Measurements from ENCODE around the gene KIAA1586. TPM values are rescaled to one million over a fixed set of nuclear protein-coding genes. Genes with fewer than 3 reads are reported as not detected.

KIAA1586 gene
- polyA plus RNA-seq, 1 donor (not counting 4 experiments of a cell fraction or from before 2014, with no cell fraction given): 8.2 TPM

- FAIRE-seq: no peak
- Histone ChIP-seq H3K4me1 (ENCODE audit: control insufficient read depth, extremely low read depth, insufficient read depth, low read length) (no peaks in the 10 kb centered on the region), H3K27ac (ENCODE audit: control insufficient read depth, insufficient read depth, low read length) (no peak overlapping the region), H3K9ac (ENCODE audit: control insufficient read depth, extremely low read depth, insufficient read depth, low read length) (no peak overlapping the region), H3K36me3 (ENCODE audit: control insufficient read depth in 2 of 2, extremely low read depth in 1 of 2, insufficient read depth in 2 of 2, low read length in 2 of 2) (no peaks in the 10 kb centered on the region), H2AFZ (ENCODE audit: control insufficient read depth, low read length) (no peak overlapping the region), H3K79me2 (ENCODE audit: control insufficient read depth, insufficient read depth, low read length) (no peaks in the 10 kb centered on the region), H4K20me1 (ENCODE audit: control insufficient read depth, extremely low read depth, insufficient read depth, low read length) (no peaks in the 10 kb centered on the region), H3K9me1 (ENCODE audit: control insufficient read depth, extremely low read depth, insufficient read depth, low read length) (no peaks in the 10 kb centered on the region), H3K4me3 (ENCODE audit: control insufficient read depth in 2 of 3, extremely low read depth in 1 of 3, insufficient read depth in 2 of 3, low read depth in 1 of 3, low read length in 3 of 3) (no peak overlapping the region), H3K27me3 (ENCODE audit: control insufficient read depth, extremely low read depth, insufficient read depth, low read length) (no peaks in the 10 kb centered on the region), H3K4me2 (ENCODE audit: control insufficient read depth, extremely low read depth, insufficient read depth, low read depth, low read length) (no peak overlapping the region), H3K9me3 (ENCODE audit: control insufficient read depth, low read depth, low read length) (no peaks in the 10 kb centered on the region)
- no peak for DNase-seq (ENCODE audit: low read depth, low spot score)
- dilution Hi-C loops (cut with MboI; ENCODE audit: extremely low pct_ligation_motif_present, low sequenced_read_pairs): no loop called here
- TF ChIP-seq CTCF (optimal IDR thresholded peaks at IDR 0.05 in 1 of 3, IDR thresholded peaks at IDR 0.05 in 1 of 3, conservative IDR thresholded peaks at IDR 0.05 in 1 of 3; ENCODE audit: extremely low read depth in 1 of 3, insufficient read depth in 2 of 3, low read length in 3 of 3): no peak
Measured at GRCh38 chr6:57075092-57075491, 28.6 kb downstream of the KIAA1586 start.

- H3K4me3 ChIP-seq (ENCODE audit: control insufficient read depth in 2 of 3, extremely low read depth in 1 of 3, insufficient read depth in 2 of 3, low read depth in 1 of 3, low read length in 3 of 3): no peak overlapping the region
- no peaks in the 10 kb centered on the region for H4K20me1 ChIP-seq (ENCODE audit: control insufficient read depth, extremely low read depth, insufficient read depth, low read length)
- no peaks in the 10 kb centered on the region for H3K9me3 ChIP-seq (ENCODE audit: control insufficient read depth, low read depth, low read length)
- dilution Hi-C loops (cut with MboI; ENCODE audit: extremely low pct_ligation_motif_present, low sequenced_read_pairs): no loop called here
- no peak overlapping the region for H3K27ac ChIP-seq (ENCODE audit: control insufficient read depth, insufficient read depth, low read length)
- H3K4me2 ChIP-seq (ENCODE audit: control insufficient read depth, extremely low read depth, insufficient read depth, low read depth, low read length): no peak overlapping the region
- no peaks in the 10 kb centered on the region for H3K4me1 ChIP-seq (ENCODE audit: control insufficient read depth, extremely low read depth, insufficient read depth, low read length)
- H3K27me3 ChIP-seq (ENCODE audit: control insufficient read depth, extremely low read depth, insufficient read depth, low read length): no peaks in the 10 kb centered on the region
- H3K9ac ChIP-seq (ENCODE audit: control insufficient read depth, extremely low read depth, insufficient read depth, low read length): no peak overlapping the region
- no peaks in the 10 kb centered on the region for H3K36me3 ChIP-seq (ENCODE audit: control insufficient read depth in 2 of 2, extremely low read depth in 1 of 2, insufficient read depth in 2 of 2, low read length in 2 of 2)
- no peak overlapping the region for H2AFZ ChIP-seq (ENCODE audit: control insufficient read depth, low read length)
- TF ChIP-seq CTCF (optimal IDR thresholded peaks at IDR 0.05 in 1 of 3, IDR thresholded peaks at IDR 0.05 in 1 of 3, conservative IDR thresholded peaks at IDR 0.05 in 1 of 3; ENCODE audit: extremely low read depth in 1 of 3, insufficient read depth in 2 of 3, low read length in 3 of 3) (no peak), EZH2 (IDR thresholded peaks at IDR 0.05; ENCODE audit: low read length) (no peak)
- no peak for DNase-seq (ENCODE audit: low read depth, low spot score)
- no peak for FAIRE-seq
- H3K79me2 ChIP-seq (ENCODE audit: control insufficient read depth, insufficient read depth, low read length): no peaks in the 10 kb centered on the region
- no peaks in the 10 kb centered on the region for H3K9me1 ChIP-seq (ENCODE audit: control insufficient read depth, extremely low read depth, insufficient read depth, low read length)
Measured at GRCh38 chr6:57078531-57079207, 32.2 kb downstream of the KIAA1586 start.
